ENCODE data around the gene YPEL2.
"Not testable (repeated sequence)": the region's sequence is repeated elsewhere in the genome, so short reads cannot be mapped to it uniquely, and the experiment has no call there.

YPEL2 gene

GRCh38 chr17:59392973-59393679 lies 61.7 kb downstream of the YPEL2 start:
- H3K27ac ChIP-seq, result no peak overlapping the region
- TF ChIP-seq CTCF (conservative IDR thresholded peaks at IDR 0.05) (no peak), ZFX (IDR thresholded peaks at IDR 0.05) (no peak)

- H3K27ac ChIP-seq, result not testable (repeated sequence)
Measured at GRCh38 chr17:59393742-59394410, 62.4 kb downstream of the YPEL2 start.

- no peak overlapping the region for H3K27ac ChIP-seq
- TF ChIP-seq CTCF (conservative IDR thresholded peaks at IDR 0.05) (no peak), ZFX (IDR thresholded peaks at IDR 0.05) (no peak)
Measured at GRCh38 chr17:59396134-59396826, 64.8 kb downstream of the YPEL2 start.

GRCh38 chr17:59397316-59398073 lies 66.0 kb downstream of the YPEL2 start:
- no peak for TF ChIP-seq ZFX (IDR thresholded peaks at IDR 0.05)
- no peak for TF ChIP-seq CTCF (conservative IDR thresholded peaks at IDR 0.05)
- no peak overlapping the region for H3K27ac ChIP-seq

- TF ChIP-seq ZFX (IDR thresholded peaks at IDR 0.05), result no peak
- no peak for TF ChIP-seq CTCF (conservative IDR thresholded peaks at IDR 0.05)
- no peak overlapping the region for H3K27ac ChIP-seq
Measured at GRCh38 chr17:59399914-59400313, 68.5 kb downstream of the YPEL2 start.

- TF ChIP-seq CTCF (conservative IDR thresholded peaks at IDR 0.05) (no peak), ZFX (IDR thresholded peaks at IDR 0.05) (no peak)
- H3K27ac ChIP-seq, result no peak overlapping the region
Measured at GRCh38 chr17:59400858-59401257, 69.4 kb downstream of the YPEL2 start.

- H3K27ac ChIP-seq, result no peak overlapping the region
- TF ChIP-seq ZFX (IDR thresholded peaks at IDR 0.05), result no peak
- TF ChIP-seq CTCF (conservative IDR thresholded peaks at IDR 0.05), result no peak
Measured at GRCh38 chr17:59401274-59401673, 69.8 kb downstream of the YPEL2 start.
